Ovary (tissue), 3 donors: ENCODE measurements around the gene SMG6.

ENCODE experiments used
- CTCF ChIP-seq, 3 donors: fragments of 450-650 bp in 2 of 3; fragments of 200-600 bp in 1 of 3; IDR thresholded peaks; one replicate each; pipeline versions ENCODE4 v1.5.1 to v1.8.0; 2016 to 2022; ENCODE audit warnings: antibody characterized with exemption in 3 of 3, mild to moderate bottlenecking in 1 of 3
- EP300 ChIP-seq: sonication (generic); formaldehyde crosslinking; IDR thresholded peaks from one replicate; pipeline ENCODE4 v1.6.1; 2017; ENCODE audit warnings: antibody characterized with exemption
- donor health status: DM: no; HTN: no; CAD: no.

- TF ChIP-seq CTCF (IDR thresholded peaks at IDR 0.05) (no peak), EP300 (no peak)
Observed at GRCh38 chr17:2084766-2085647, 218.6 kb downstream of the SMG6 start.
